HUDEP-2 (cell line): ENCODE results near the gene CD248.
"Not testable (repeated sequence)": the region's sequence is repeated elsewhere in the genome, so short reads cannot be mapped to it uniquely, and the experiment has no call there.

ENCODE experiments used
- DNase-seq, 76 experiments: peaks; one replicate each; lab custom pipeline; 2025; ENCODE audit not compliant: unreplicated experiment in 76 of 76; lab: John Stamatoyannopoulos, UW

CD248 gene

DNA sequence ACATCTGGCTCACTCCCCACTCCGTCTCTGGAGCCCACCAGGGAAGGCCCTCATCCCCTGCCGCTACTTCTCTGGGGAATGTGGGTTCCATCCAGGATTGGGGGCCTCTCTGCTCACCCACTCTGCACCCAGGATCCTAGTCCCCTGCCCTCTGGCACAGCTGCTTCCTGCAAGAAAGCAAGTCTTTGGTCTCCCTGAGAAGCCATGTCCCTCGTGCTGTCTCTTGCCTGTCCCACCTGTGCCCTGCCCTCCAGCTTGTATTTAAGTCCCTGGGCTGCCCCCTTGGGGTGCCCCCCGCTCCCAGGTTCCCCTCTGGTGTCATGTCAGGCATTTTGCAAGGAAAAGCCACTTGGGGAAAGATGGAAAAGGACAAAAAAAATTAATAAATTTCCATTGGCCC, 39.8 kb downstream of the CD248 start:
- not testable (repeated sequence) for DNase-seq

DNA sequence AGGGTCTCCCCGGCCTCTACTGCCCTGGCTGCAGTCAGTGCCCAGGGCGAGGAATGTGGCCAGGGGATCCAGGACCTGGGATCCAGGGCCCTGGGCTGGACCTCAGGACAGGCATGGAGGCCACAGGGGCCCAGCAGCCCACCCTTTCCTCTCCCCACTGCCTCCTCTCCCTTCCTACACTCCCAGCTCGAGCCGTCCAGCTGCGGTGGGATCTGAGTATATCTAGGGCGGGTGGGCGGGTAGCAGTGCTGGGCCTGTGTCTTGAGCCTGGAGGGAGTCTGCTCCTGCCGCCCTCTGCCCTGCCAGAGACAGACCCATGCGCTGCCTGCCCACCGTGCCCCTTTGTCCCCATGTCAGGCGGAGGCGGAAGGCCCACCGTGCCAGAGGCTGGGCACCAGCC, 40.2 kb downstream of the CD248 start:
- not testable (repeated sequence) for DNase-seq

DNA sequence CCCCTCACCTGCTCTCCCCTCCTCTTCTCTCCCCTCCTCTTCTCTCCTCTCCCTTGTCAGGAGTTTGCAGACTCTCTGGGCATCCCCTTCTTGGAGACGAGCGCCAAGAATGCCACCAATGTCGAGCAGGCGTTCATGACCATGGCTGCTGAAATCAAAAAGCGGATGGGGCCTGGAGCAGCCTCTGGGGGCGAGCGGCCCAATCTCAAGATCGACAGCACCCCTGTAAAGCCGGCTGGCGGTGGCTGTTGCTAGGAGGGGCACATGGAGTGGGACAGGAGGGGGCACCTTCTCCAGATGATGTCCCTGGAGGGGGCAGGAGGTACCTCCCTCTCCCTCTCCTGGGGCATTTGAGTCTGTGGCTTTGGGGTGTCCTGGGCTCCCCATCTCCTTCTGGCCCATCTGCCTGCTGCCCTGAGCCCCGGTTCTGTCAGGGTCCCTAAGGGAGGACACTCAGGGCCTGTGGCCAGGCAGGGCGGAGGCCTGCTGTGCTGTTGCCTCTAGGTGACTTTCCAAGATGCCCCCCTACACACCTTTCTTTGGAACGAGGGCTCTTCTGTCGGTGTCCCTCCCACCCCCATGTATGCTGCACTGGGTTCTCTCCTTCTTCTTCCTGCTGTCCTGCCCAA, 40.7 kb downstream of the CD248 start:
- no peak for DNase-seq

DNA sequence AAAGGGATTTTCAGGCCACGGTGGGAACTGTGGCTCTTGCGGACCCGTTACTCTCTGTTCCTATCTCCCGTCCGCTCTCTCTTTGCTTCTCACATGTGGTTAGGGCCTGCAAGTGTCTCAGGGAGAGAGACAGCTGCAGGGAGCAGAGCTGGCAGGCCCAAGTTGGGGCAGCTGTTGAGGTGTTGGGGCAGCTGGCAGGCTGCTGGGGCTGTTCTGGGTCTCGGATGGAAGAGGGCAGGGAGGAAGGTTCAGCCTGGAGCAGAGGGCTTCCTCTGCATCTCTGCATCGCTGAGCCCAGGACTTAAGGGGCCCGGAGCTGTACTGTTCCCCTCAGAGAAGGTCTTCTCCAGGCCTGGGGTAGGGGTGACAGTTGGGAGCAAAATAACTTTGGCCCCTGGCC, 41.4 kb downstream of the CD248 start:
- no peak for DNase-seq

DNA sequence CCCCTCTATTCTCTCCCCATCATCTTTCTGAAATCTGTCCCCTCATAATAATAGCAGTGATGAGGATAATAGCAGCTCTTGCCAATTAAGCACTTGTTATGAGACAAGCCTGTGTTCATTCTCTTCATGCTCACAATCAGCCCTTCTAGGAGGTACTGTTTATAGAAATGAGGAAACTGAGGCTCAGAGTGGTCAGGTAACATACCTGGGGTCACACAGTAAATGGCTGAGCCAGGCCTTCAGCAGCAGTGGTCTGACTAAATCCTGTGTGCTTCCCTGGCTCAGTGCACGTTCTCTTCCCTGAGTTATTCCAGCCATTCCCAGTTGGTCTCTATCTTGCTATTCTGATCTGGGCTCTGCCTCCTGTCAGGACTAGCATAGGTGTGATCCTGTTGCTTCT, 42.6 kb downstream of the CD248 start:
- no peak for DNase-seq

DNA sequence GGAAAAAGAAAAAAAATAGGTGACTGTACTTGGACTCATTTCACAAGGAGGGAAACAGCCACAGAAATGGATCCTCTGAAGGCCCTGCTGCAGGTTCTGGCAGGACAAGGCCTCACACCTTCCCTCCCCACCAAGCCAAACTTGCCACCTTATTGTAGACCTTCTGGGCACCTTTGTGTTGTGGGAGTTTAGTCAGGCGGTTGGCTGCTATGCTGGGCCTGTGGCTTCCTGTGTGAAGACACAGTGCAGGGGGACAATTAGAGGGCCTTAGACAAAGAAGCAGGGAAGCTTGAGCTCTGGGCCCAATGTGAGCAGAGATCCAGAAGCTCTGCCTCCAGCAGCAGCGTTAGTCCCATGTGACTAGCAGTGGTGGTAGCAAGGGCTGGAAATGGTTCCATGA, 44.2 kb downstream of the CD248 start:
- no peak for DNase-seq

DNA sequence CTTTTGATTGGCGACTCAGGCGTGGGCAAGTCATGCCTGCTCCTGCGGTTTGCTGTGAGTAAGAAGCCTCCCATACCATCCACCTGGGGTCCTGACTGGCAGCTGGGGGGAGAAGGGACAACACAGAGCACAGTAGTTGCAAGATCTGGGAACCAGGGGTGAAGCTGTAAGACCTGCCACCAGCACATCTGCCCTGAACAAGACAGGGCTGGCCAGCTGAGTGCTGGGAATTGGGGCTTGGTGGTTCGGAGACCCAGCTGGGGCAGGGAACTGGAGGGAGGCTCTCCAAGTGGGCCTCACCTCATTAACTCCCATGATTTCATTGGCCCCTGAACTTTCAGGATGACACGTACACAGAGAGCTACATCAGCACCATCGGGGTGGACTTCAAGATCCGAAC, 45.0 kb downstream of the CD248 start:
- DNase-seq: no peak

DNA sequence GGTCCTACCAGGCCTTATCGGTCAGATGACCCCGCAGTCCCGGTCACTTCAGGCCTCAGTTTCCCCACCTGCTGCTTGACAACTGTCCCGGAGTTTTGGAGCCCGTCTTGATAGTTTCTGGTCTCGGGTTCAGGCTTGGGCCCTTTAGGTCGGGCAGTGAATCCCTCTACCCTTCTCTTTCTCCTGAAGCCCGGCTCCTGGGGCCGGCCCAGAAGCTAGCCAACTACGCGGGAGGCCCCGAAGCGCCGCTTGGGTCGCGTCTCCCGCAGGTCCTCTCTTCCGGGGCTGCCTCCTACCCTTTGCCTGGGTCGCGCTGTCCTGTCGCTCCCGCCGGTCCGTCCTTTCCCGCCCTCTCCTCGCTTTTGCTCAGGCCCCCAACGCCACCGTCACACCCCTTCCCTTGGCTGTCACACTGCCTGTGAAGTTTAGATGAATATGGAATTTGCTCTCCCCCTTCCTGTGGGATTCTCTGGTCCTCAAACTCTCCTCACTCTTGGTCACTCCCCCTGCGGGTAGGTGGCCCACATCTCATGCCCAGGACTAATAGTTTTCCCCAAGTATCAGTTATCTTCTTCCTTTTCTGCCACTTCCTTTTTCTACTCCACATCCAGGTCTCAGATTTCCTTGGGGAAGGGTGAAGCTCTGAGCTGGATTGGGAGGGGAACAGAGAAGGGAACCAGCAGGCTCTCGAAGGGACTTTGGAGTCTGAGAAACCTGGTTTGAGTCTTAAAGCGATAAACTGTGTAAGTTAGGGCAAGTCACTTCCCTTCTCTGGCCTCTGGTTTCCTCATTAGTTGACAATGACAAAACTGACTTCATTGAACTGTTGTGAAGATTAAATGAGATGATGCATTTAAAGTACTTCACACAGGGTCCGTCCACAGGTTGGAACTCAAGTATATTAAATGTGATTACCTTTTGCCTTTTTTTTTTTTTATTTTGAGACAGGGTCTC, 47.6 kb downstream of the CD248 start:
- peak in 3 of 76 experiments; percentile 16 to 32 (median 31) for DNase-seq

DNA sequence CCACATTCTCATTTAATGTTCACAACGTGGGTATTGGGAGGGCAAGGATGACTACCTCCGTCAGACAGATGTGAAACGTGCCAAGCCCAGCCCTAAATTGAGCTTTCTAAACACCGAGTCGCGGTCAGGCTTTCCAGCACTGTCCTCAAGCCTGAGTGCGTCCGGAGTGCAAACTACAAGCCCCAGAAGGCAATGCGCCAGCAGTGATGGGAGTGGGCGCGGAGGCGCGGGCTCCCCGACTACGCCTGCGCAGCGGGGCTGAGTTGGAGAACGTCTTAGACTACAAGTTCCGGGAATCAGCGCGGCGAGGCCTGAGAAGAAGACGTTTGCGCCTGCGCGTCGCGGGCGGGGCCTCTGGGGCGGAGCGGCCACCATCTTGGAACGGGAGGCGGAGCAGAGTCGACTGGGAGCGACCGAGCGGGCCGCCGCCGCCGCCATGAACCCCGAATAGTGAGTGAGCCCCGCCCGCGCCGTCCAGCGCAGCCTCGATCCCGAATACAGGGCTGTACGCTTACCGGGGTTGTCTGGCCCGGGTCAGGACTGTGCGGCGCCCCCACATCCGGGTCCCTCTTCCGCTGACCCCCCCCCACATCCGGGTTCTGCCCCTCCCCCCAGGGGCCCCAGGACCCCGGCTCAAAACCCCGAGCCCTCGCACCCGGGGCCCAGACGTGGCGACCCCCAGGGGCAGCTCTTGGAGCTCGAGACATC, 48.4 kb downstream of the CD248 start, which contains the start of gene RAB1B:
Gene RAB1B (plus strand): TSS at position 396 of the 708 bp plus-strand sequence. CDS start 41 bp downstream, at position 437.
- peak; percentile 57 to 100 (median 99) for DNase-seq

DNA sequence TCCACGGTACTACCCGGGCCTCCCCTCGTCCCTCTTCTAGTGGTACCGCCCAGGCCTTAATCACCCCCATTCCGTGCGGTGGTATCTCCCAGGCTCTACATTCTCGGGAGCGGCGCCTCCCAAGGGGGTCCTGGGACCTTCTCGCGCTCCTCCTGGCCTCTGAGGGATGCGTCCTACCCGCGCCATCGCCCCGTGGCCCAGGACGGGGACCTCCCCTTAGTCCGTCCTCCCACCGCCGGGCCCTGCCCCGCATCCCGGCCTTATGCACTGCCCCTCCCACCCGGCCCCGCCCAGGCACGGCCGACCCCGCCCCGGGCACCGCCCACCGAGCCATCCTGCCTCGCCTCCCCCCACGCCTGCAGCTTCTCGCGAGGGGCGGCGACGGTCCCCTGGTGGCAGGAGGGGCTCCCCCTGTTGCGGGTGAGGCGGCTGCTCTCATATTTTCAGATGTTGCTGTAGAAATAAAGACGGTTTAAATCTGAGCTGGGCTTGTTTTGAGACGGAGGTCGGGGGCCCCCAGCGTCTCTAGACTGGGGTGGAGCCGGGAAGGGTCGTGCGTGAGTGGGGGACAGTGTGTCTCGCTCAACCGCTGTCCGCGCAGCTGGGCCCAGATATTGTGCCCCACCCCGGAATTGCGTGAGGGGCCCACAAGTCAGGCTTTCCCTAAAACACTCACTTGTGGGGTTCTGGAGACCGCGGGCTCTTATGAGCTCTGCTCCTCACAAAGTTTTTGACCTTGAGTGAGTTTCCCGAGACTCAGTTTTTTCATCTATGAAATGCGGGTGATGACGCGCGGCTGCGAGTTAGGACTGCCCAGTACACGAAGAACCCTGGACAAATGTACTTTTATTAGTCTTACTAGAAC, 49.2 kb downstream of the CD248 start:
- DNase-seq: peak in 72 of 76 experiments; percentile 14 to 86 (median 72)

DNA sequence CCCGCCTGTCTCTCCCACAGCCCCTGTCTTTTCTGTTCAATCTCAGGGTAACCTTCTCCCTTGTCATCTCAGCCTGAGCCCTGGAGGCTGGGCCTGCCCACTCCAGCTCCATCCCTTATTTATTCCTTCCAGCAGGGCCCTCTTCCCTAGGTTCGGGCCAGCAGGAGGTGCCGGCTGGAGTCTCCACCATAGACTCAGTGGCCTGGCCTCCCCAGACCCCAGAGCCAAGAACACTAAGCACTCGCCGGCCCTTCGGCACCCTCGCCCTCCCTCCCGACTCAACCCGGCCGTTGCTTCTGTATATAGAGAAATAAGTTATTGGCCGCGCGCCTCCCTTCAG, 49.8 kb downstream of the CD248 start:
- DNase-seq: no peak

DNA sequence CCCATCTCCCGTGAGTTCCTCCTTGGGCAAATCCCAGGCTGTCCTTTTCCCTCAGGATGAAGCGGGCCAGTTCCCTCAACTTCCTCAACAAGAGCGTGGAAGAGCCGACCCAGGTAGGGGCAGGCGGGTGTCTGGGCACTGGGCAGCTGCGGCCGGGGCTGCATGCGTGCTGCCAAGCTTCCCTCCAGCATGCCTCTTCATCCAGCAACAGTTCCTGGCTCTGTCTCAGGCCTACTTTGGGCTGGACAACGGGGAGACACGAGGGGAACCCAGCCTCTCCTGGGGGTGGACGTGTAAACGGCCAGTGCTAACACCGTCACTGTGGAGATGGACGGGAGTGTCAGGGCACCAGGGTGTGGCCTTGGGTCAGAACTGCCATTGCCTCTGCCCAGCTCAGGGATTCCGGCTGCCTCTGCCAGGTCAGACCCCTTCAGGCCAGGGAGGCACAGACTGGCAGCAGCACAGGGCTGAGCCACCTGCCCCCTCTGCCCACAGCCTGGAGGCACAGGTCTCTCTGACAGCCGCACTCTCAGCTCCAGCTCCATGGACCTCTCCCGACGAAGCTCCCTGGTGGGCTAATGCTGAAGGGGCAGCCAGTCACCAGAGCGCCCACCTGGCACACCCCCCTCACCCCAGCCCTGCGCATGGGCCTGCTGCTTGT, 50.3 kb downstream of the CD248 start:
- no peak for DNase-seq

DNA sequence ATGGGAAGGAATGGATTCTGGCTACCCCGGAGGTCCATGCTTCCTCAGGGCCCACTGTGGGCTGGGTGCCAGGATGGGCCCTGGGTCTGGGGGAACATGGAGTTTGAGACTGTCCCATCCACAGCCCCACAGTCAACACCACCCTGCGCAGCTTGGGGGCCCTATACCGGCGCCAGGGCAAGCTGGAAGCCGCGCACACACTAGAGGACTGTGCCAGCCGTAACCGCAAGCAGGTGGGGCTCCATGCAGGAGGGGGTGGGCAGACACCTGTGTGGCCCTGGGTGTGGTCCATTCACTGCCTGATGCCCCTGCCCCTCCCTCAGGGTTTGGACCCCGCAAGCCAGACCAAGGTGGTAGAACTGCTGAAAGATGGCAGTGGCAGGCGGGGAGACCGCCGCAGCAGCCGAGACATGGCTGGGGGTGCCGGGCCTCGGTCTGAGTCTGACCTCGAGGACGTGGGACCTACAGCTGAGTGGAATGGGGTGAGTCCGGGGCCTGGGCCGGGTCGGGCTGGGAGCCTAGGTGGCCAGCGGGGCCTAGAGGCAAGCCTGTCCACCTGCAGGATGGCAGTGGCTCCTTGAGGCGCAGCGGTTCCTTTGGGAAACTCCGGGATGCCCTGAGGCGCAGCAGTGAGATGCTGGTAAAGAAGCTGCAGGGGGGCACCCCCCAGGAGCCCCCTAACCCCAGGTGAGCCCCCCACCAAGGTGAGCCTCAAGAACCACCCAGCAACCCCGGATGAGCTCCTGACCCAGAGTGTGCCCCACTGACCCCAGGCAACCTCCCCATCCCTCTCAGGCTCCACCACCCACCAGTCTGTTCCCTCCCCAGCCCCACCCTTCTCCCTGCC, 51.1 kb downstream of the CD248 start:
- DNase-seq: no peak

DNA sequence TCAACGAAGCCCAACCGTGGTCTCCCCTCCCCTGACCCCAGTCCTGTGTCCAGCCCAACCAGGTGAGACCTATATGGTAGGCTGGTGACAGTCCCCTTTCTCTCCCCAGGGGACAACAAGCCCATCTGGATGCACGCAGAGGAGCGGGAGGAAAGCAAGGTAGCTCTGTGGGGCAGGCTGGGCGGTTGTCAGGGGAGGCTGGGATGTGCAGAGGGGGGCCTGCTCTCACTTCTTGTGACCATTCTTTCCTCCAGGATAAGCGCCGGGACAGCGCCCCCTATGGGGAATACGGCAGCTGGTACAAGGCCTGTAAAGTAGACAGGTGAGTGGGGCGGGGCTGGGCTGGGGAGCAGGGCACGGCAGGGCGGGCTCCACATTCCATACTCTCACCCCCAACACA, 51.9 kb downstream of the CD248 start:
- DNase-seq: peak in 9 of 76 experiments; percentile 5 to 32 (median 16)
